Left hindlimb (tissue), 1 donor: ENCODE data around the gene COG4.

Source experiments
- DNase-seq: peaks from one replicate; pipeline ENCODE4 v3.0.0-alpha.2; 2018

The COG4 gene

DNA sequence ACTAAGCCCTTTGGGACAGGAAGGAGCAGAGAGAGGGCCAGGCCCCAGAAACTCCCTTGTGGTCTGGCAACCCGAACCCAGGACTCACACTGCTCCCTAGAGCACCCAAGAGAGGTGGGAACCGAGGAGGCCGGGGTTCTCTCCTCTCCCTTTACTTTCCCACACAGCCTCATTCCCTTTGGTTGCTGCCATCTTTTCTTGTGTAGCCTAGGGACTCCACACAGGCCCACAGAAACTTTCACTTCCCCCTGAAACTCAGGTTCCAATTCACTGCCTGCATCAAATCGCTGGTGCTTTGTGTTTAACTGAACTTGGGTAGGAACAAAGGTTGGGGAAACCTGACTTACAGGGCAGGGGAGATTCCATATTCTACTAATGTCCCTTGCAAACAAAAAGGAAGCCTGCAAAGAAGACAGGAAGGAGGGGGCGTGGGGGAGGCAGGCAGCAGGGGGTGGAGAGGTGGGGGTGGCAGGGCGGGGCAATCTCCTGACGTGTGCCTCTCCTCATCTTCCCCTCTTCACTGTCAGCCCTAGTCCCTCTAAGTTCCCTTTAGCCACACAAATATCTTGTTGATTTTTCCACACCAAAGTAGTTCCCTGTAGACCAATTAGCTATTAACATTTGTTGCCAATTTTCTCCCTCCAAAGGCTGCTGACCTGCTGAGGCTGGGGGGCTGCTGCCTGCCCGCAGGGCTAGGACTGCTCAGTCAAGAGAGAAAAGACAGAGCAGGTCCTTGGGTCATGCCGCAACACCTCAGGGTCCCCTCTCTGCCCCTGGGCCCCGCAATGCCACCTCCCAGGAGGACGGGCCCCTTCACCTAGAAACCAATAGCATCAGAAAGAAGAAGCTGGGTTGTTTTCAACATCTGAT, 92.5 kb downstream of the COG4 start:
- peak; percentile 54 for DNase-seq
